Measurements from ENCODE around the gene CISD2. TPM values are rescaled to one million over a fixed set of nuclear protein-coding genes. Genes with fewer than 3 reads are reported as not detected.
"Not testable (repeated sequence)": the region's sequence is repeated elsewhere in the genome, so short reads cannot be mapped to it uniquely, and the experiment has no call there.

The CISD2 gene
- total and polyA plus RNA-seq, 7 experiments from 2014 or later, result 11.4 to 50.3 (median 14.3) TPM

DNA sequence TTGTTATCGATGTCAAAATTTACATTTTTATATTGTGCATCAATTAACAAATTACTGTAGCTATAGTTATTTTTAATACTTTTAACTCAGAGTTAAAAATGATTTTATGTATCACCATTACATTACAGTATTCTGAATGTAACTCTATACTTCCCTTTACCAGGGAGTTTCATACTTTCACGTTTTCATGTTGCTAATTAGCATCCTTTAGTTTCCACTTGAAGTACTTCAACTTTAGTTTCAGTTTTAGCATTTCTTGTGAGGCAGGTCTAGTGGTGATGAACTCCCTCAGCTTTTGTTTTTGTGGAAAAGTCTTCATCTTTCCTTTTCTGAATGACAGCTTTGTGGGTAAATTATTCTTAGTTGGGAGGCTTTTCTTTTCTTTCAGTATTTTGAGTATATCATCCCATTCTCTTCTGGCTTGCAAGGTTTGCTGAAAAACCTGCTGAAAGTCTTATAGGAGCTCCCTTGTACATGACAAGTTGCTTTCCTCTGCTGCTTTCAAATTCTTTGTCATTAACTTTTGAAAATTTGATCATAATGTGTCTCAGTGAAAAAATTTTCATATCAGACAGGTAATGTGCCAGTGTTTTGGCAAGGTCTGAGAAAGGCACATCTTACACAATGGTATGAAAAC lies 9.8 kb upstream of the CISD2 start:
- Histone ChIP-seq H3K4me3 (ENCODE audit: low read length) (no peak overlapping the region), H3K27me3 (ENCODE audit: control insufficient read depth in 2 of 2, insufficient read depth in 2 of 2, low read length in 2 of 2) (no peaks in the 10 kb centered on the region), H3K36me3 (ENCODE audit: control insufficient read depth in 2 of 3, insufficient read depth in 3 of 3, low read length in 3 of 3) (no peaks in the 10 kb centered on the region), H3K9me3 (ENCODE audit: control insufficient read depth in 2 of 3, low read length in 3 of 3) (peaks cover 0 to 10% (median 0%) of the 10 kb centered on the region in 3 experiments), H3K4me1 (ENCODE audit: control insufficient read depth in 2 of 2, insufficient read depth in 2 of 2, low read length in 2 of 2) (no peaks in the 10 kb centered on the region), H3K27ac (ENCODE audit: low read depth, low read length) (no peak overlapping the region)
- ChIA-PET CTCF (no interaction called here), POLR2A (interaction anchor here (1.0 to 1.2 kb wide), 2 partner anchors 21 to 31 kb away, joined by 3 to 4 read pairs; no protein-coding TSS in a partner anchor)
- Mint-ChIP-seq H3K27me3 (no peaks in the 10 kb centered on the region), H3K9me3 (peaks cover 6 to 24% (median 19%) of the 10 kb centered on the region in 11 donors), H3K27ac (no peak overlapping the region), H3K36me3 (peaks cover 17 to 54% (median 19%) of the 10 kb centered on the region in 5 donors), H3K4me1 (peaks cover 0 to 9% (median 3%) of the 10 kb centered on the region in 7 donors), H3K4me3 (no peak overlapping the region)
- DNase-seq, result no peak
- intact Hi-C loops (cut with micrococcal nuclease), result no loop called here
- ATAC-seq, result no peak

DNA sequence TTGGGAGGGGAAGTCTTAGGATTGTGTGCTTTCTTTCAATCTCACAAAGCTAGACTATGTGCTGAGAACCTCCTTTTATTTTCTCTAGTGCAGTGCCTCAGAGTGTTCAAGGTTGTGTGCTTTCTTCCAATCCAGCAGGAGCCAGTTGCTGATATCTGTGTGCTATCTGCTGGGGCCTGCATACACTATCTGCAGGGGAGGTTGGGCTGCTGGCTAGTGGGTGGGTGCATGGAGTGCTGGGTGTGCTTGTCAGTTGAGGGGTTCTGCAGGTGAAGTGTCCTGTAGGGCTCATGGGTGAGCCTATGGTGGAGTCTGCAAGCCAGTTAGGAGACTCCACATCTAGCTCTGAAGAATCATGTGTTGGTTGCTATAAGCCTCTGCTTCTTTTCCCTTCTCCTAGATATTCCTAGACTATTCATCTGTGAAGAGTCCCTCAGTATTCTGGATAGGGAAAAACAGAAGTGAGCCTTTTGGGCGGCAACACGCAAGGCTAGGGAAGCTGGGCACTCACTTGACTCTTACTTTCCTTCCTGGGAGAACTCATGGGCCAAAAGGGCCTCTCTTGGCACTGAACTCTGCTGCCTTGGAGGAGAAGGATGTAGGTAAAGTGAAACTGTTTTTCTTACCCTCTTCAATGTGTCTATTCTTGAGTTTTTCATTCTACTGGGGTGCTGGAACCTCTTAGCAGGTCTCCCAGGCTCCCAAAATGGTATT lies 8.0 kb upstream of the CISD2 start:
- peaks cover 18 to 58% (median 22%) of the 10 kb centered on the region in 5 donors for H3K36me3 Mint-ChIP-seq
- ChIA-PET CTCF (no interaction called here), POLR2A (interaction anchor here (0.5 to 1.1 kb wide), 5 partner anchors 8 to 1703 kb away, joined by 3 read pairs; no protein-coding TSS in a partner anchor)
- Histone ChIP-seq H3K4me1 (ENCODE audit: control insufficient read depth in 2 of 2, insufficient read depth in 2 of 2, low read length in 2 of 2) (peaks cover 0 to 5% of the 10 kb centered on the region in 2 donors), H3K4me3 (ENCODE audit: low read length) (no peak overlapping the region), H3K27ac (ENCODE audit: low read depth, low read length) (no peak overlapping the region), H3K36me3 (ENCODE audit: control insufficient read depth in 2 of 3, insufficient read depth in 3 of 3, low read length in 3 of 3) (no peaks in the 10 kb centered on the region), H3K9me3 (ENCODE audit: control insufficient read depth in 2 of 3, low read length in 3 of 3) (peaks cover 0 to 10% (median 0%) of the 10 kb centered on the region in 3 experiments), H3K27me3 (ENCODE audit: control insufficient read depth in 2 of 2, insufficient read depth in 2 of 2, low read length in 2 of 2) (no peaks in the 10 kb centered on the region)
- peaks cover 15 to 23% (median 22%) of the 10 kb centered on the region in 7 donors for H3K4me1 Mint-ChIP-seq
- H3K27me3 Mint-ChIP-seq, result no peaks in the 10 kb centered on the region
- no peak overlapping the region for H3K4me3 Mint-ChIP-seq
- H3K9me3 Mint-ChIP-seq, result peaks cover 6 to 31% (median 19%) of the 10 kb centered on the region in 11 donors
- ATAC-seq, result no peak
- DNase-seq, result no peak
- intact Hi-C loops (cut with micrococcal nuclease), result no loop called here
- H3K27ac Mint-ChIP-seq, result no peak overlapping the region

DNA sequence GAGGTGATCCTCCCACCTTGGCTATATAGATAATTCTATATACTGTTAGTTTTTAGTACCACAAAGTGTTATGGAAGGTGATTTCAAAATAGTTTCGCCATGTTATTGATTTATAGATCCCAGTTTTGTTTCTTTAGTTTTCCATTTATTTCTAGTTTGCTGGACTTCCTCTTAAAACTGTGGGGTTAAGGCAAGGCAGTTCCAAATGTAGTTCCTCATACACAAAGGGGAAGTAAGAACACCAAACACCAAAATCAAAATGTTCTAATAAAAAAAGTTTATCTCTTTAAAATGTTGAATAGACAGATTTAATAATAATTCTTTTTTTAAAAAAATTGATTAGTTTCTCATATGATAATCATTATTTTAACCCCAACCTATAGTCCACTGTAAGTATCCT lies 6.8 kb upstream of the CISD2 start:
- ChIA-PET POLR2A (interaction anchor here (1.0 kb wide), 1 partner anchor 34 kb away, joined by 5 read pairs; the partner anchor contains the start of gene UBE2D3), CTCF (no interaction called here)
- Mint-ChIP-seq H3K9me3 (peaks cover 6 to 31% (median 19%) of the 10 kb centered on the region in 11 donors), H3K27me3 (no peaks in the 10 kb centered on the region), H3K4me3 (no peak overlapping the region), H3K36me3 (peaks cover 18 to 58% (median 22%) of the 10 kb centered on the region in 5 donors), H3K27ac (no peak overlapping the region), H3K4me1 (peaks cover 16 to 35% (median 34%) of the 10 kb centered on the region in 7 donors)
- no peak for DNase-seq
- H3K36me3 ChIP-seq (ENCODE audit: control insufficient read depth in 2 of 3, insufficient read depth in 3 of 3, low read length in 3 of 3), result no peaks in the 10 kb centered on the region
- H3K4me1 ChIP-seq (ENCODE audit: control insufficient read depth in 2 of 2, insufficient read depth in 2 of 2, low read length in 2 of 2), result peaks cover 4 to 5% of the 10 kb centered on the region in 2 donors
- H3K27me3 ChIP-seq (ENCODE audit: control insufficient read depth in 2 of 2, insufficient read depth in 2 of 2, low read length in 2 of 2), result no peaks in the 10 kb centered on the region
- peaks cover 0 to 10% (median 0%) of the 10 kb centered on the region in 3 experiments for H3K9me3 ChIP-seq (ENCODE audit: control insufficient read depth in 2 of 3, low read length in 3 of 3)
- intact Hi-C loops (cut with micrococcal nuclease), result loop anchor here in 1 of 2 donors (1.0 kb wide), 1 partner anchor 27 kb away; no protein-coding TSS in a partner anchor
- no peak overlapping the region for H3K4me3 ChIP-seq (ENCODE audit: low read length)
- no peak overlapping the region for H3K27ac ChIP-seq (ENCODE audit: low read depth, low read length)
- peak; percentile 38 for ATAC-seq

DNA sequence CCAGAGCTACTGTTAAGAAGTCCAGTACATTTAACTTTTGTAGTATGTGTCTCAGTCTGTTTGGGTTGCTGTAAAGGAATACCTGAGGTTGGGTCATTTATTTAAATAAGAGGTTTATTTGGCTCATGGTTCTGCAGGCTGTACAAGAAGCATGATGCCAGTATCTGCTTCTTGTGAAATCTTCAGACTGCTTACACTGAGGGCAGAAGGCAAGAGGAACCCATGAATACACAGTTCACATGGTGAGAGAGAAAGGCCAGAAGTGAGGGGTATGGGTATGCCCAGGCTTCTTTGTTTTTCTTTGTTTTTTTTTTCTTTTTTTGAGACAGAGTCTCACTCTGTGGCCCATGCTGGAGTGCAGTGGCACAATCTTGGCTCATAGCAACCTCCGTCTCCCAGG lies 6.0 kb upstream of the CISD2 start:
- no peak for DNase-seq
- intact Hi-C loops (cut with micrococcal nuclease), result loop anchor here in 1 of 2 donors (1.0 kb wide), 1 partner anchor 27 kb away; no protein-coding TSS in a partner anchor
- CTCF ChIA-PET, result no interaction called here
- peaks cover 0 to 10% (median 0%) of the 10 kb centered on the region in 3 experiments for H3K9me3 ChIP-seq (ENCODE audit: control insufficient read depth in 2 of 3, low read length in 3 of 3)
- Mint-ChIP-seq H3K36me3 (peaks cover 18 to 58% (median 22%) of the 10 kb centered on the region in 5 donors), H3K27ac (no peak overlapping the region), H3K9me3 (peaks cover 6 to 31% (median 19%) of the 10 kb centered on the region in 11 donors), H3K4me3 (no peak overlapping the region), H3K4me1 (peaks cover 16 to 42% (median 41%) of the 10 kb centered on the region in 7 donors), H3K27me3 (no peaks in the 10 kb centered on the region)
- no peaks in the 10 kb centered on the region for H3K27me3 ChIP-seq (ENCODE audit: control insufficient read depth in 2 of 2, insufficient read depth in 2 of 2, low read length in 2 of 2)
- ATAC-seq, result no peak
- H3K27ac ChIP-seq (ENCODE audit: low read depth, low read length), result no peak overlapping the region
- POLR2A ChIA-PET, result interaction anchor here (0.7 to 1.0 kb wide), 2 partner anchors 35 to 142 kb away, joined by 3 to 5 read pairs; partner anchors contain the start of gene UBE2D3
- H3K36me3 ChIP-seq (ENCODE audit: control insufficient read depth in 2 of 3, insufficient read depth in 3 of 3, low read length in 3 of 3), result no peaks in the 10 kb centered on the region
- H3K4me3 ChIP-seq (ENCODE audit: low read length), result no peak overlapping the region
- peaks cover 8 to 10% of the 10 kb centered on the region in 2 donors for H3K4me1 ChIP-seq (ENCODE audit: control insufficient read depth in 2 of 2, insufficient read depth in 2 of 2, low read length in 2 of 2)

DNA sequence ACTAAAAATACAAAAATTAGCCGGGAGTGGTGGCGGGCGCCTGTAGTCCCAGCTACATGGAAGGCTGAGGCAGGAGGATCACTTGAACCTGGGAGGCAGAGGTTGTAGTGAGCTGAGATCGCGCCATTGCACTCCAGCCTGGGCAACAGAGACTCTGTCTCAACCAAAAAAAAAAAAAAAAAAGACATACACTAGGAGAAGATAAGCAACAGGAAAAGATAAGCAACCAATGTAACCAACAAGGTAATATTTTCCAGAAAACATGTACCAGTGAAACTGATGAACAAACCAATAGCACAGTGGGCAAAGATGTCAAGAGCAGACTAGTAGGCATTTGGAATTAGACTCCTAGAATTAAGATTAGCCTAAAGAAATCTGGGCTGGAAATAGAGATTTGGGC lies 3.5 kb upstream of the CISD2 start:
- intact Hi-C loops (cut with micrococcal nuclease), result loop anchor here (5.0 kb wide), 2 partner anchors 212 to 268 kb away; partner anchors contain the start of gene SLC9B2 (in 1 of the 2)
- peaks cover 24 to 64% (median 52%) of the 10 kb centered on the region in 7 donors for H3K4me1 Mint-ChIP-seq

More for the DNA sequence above, 3.5 kb upstream of the CISD2 start:
- H3K36me3 ChIP-seq (ENCODE audit: control insufficient read depth in 2 of 3, insufficient read depth in 3 of 3, low read length in 3 of 3); H3K27me3 Mint-ChIP-seq; H3K27ac ChIP-seq (ENCODE audit: low read depth, low read length); H3K27me3 ChIP-seq (ENCODE audit: control insufficient read depth in 2 of 2, insufficient read depth in 2 of 2, low read length in 2 of 2); DNase-seq; ATAC-seq; H3K4me3 ChIP-seq (ENCODE audit: low read length); CTCF ChIA-PET; H3K9me3 ChIP-seq (ENCODE audit: control insufficient read depth in 2 of 3, low read length in 3 of 3): not testable (repeated sequence)
- peaks cover 0 to 18% (median 4%) of the 10 kb centered on the region in 11 donors for H3K9me3 Mint-ChIP-seq
- peaks cover 3 to 42% (median 8%) of the 10 kb centered on the region in 5 donors for H3K36me3 Mint-ChIP-seq
- H3K27ac Mint-ChIP-seq, result peak overlapping the region in 6 of 9 donors; percentile 58 to 99 (median 70)
- POLR2A ChIA-PET, result interaction anchor here (0.6 to 1.1 kb wide), 4 partner anchors 37 to 1517 kb away, joined by 3 to 4 read pairs (median 3); partner anchors contain the start of gene MANBA
- H3K4me1 ChIP-seq (ENCODE audit: control insufficient read depth in 2 of 2, insufficient read depth in 2 of 2, low read length in 2 of 2), result peaks cover 16 to 21% of the 10 kb centered on the region in 2 donors
- peak overlapping the region; percentile 9 to 100 (median 25) for H3K4me3 Mint-ChIP-seq

Data from naive thymus-derived CD4-positive, alpha-beta T cell (primary cell).